Activated naive CD8-positive, alpha-beta T cell (primary cell): ENCODE results near the gene RGS3.

Experiments used
- H3K27ac Mint-ChIP-seq: one replicate; pipeline ENCODE4 v1.8.0; 2021; ENCODE audit warnings: mixed read lengths
- H3K27me3 Mint-ChIP-seq: one replicate; pipeline ENCODE4 v1.8.0; 2021; ENCODE audit warnings: mixed read lengths
- H3K36me3 Mint-ChIP-seq: one replicate; pipeline ENCODE4 v1.8.0; 2021; ENCODE audit warnings: mixed read lengths
- H3K4me1 Mint-ChIP-seq: one replicate; pipeline ENCODE4 v1.8.0; 2021; ENCODE audit warnings: low read depth, mixed read lengths
- H3K4me3 Mint-ChIP-seq: one replicate; pipeline ENCODE4 v1.8.0; 2021; ENCODE audit warnings: mild to moderate bottlenecking, mixed read lengths
- H3K9me3 Mint-ChIP-seq: one replicate; pipeline ENCODE4 v1.8.0; 2021; ENCODE audit warnings: low read depth, mixed read lengths

The RGS3 gene

GRCh38 chr9:113492343-113493202 is 29.0 kb downstream of the RGS3 start:
- Mint-ChIP-seq H3K4me3 (no peak overlapping the region), H3K36me3 (no peaks in the 10 kb centered on the region), H3K27me3 (no peaks in the 10 kb centered on the region), H3K9me3 (no peaks in the 10 kb centered on the region), H3K4me1 (peaks cover 18% of the 10 kb centered on the region), H3K27ac (no peak overlapping the region)

DNA sequence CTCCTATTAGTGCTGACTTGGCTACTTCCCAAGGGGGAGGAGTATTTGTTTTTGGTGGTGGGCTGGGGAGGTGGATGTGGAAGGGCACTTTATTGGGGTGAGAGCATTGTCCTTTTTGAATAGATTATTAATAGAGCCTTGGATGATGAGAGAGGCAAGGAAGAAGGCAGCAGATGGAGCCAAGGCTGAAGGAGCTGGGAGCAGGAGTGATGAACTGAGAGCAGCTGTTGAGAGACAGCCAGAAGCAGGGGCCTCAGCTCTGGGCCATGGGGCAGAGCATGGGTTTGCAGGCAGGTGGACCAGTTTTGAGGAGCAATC is 29.6 kb downstream of the RGS3 start:
- no peaks in the 10 kb centered on the region for H3K36me3 Mint-ChIP-seq
- peaks cover 17% of the 10 kb centered on the region for H3K4me1 Mint-ChIP-seq
- H3K27ac Mint-ChIP-seq, result no peak overlapping the region
- H3K9me3 Mint-ChIP-seq, result no peaks in the 10 kb centered on the region
- H3K27me3 Mint-ChIP-seq, result no peaks in the 10 kb centered on the region
- H3K4me3 Mint-ChIP-seq, result no peak overlapping the region

- H3K9me3 Mint-ChIP-seq, result no peaks in the 10 kb centered on the region
- no peak overlapping the region for H3K27ac Mint-ChIP-seq
- H3K36me3 Mint-ChIP-seq, result no peaks in the 10 kb centered on the region
- no peak overlapping the region for H3K4me3 Mint-ChIP-seq
- H3K4me1 Mint-ChIP-seq, result peaks cover 29% of the 10 kb centered on the region
- no peaks in the 10 kb centered on the region for H3K27me3 Mint-ChIP-seq
These were observed 32.0 kb downstream of the RGS3 start for GRCh38 chr9:113495526-113495925.

GRCh38 chr9:113497051-113497450 is 33.5 kb downstream of the RGS3 start:
- no peaks in the 10 kb centered on the region for H3K27me3 Mint-ChIP-seq
- no peaks in the 10 kb centered on the region for H3K9me3 Mint-ChIP-seq
- H3K36me3 Mint-ChIP-seq, result no peaks in the 10 kb centered on the region
- no peak overlapping the region for H3K27ac Mint-ChIP-seq
- peaks cover 33% of the 10 kb centered on the region for H3K4me1 Mint-ChIP-seq
- H3K4me3 Mint-ChIP-seq, result no peak overlapping the region

- no peak overlapping the region for H3K4me3 Mint-ChIP-seq
- H3K4me1 Mint-ChIP-seq, result peaks cover 29% of the 10 kb centered on the region
- H3K36me3 Mint-ChIP-seq, result no peaks in the 10 kb centered on the region
- H3K27ac Mint-ChIP-seq, result peak overlapping the region; percentile 75
- H3K27me3 Mint-ChIP-seq, result no peaks in the 10 kb centered on the region
- no peaks in the 10 kb centered on the region for H3K9me3 Mint-ChIP-seq
These were observed 35.8 kb downstream of the RGS3 start for GRCh38 chr9:113499153-113499875.

- H3K4me3 Mint-ChIP-seq, result no peak overlapping the region
- H3K9me3 Mint-ChIP-seq, result no peaks in the 10 kb centered on the region
- no peaks in the 10 kb centered on the region for H3K36me3 Mint-ChIP-seq
- H3K27me3 Mint-ChIP-seq, result no peaks in the 10 kb centered on the region
- H3K4me1 Mint-ChIP-seq, result peaks cover 28% of the 10 kb centered on the region
- peak overlapping the region; percentile 75 for H3K27ac Mint-ChIP-seq
These were observed 36.5 kb downstream of the RGS3 start for GRCh38 chr9:113499876-113500497.

GRCh38 chr9:113501129-113501686 is 37.7 kb downstream of the RGS3 start:
- H3K4me1 Mint-ChIP-seq, result peaks cover 25% of the 10 kb centered on the region
- no peak overlapping the region for H3K4me3 Mint-ChIP-seq
- H3K27ac Mint-ChIP-seq, result peak overlapping the region; percentile 46
- no peaks in the 10 kb centered on the region for H3K27me3 Mint-ChIP-seq
- H3K9me3 Mint-ChIP-seq, result no peaks in the 10 kb centered on the region
- no peaks in the 10 kb centered on the region for H3K36me3 Mint-ChIP-seq

GRCh38 chr9:113501852-113502251 is 38.3 kb downstream of the RGS3 start:
- no peaks in the 10 kb centered on the region for H3K9me3 Mint-ChIP-seq
- H3K36me3 Mint-ChIP-seq, result no peaks in the 10 kb centered on the region
- H3K4me1 Mint-ChIP-seq, result peaks cover 25% of the 10 kb centered on the region
- H3K27ac Mint-ChIP-seq, result no peak overlapping the region
- H3K27me3 Mint-ChIP-seq, result no peaks in the 10 kb centered on the region
- H3K4me3 Mint-ChIP-seq, result no peak overlapping the region

- Mint-ChIP-seq H3K4me3 (no peak overlapping the region), H3K27me3 (no peaks in the 10 kb centered on the region), H3K4me1 (peaks cover 25% of the 10 kb centered on the region), H3K9me3 (no peaks in the 10 kb centered on the region), H3K27ac (peak overlapping the region; percentile 22), H3K36me3 (no peaks in the 10 kb centered on the region)
These were observed 39.0 kb downstream of the RGS3 start for GRCh38 chr9:113502427-113503034.

DNA sequence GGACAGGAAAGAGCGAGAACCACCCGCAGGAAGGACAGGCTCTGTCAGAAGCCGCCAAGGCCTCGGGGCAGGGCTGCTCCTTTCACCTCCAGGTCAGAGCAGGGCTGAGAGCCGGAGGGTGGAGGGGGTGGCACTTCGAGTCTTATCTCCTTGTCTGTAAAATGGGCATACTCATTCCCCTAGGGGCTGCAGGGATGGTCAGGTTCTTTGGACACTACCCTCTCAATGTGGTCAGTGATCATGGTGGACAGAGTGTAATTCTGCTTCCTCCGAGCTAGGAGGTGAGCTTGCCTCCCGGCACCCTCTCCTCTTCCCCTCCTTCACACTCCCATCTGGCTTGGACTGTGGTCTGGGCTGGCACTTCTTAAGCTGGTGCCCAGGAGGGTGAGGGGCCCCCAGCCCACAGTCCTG is 39.6 kb downstream of the RGS3 start:
- H3K4me1 Mint-ChIP-seq, result peaks cover 25% of the 10 kb centered on the region
- no peaks in the 10 kb centered on the region for H3K9me3 Mint-ChIP-seq
- H3K36me3 Mint-ChIP-seq, result no peaks in the 10 kb centered on the region
- H3K4me3 Mint-ChIP-seq, result no peak overlapping the region
- peak overlapping the region; percentile 22 for H3K27ac Mint-ChIP-seq
- no peaks in the 10 kb centered on the region for H3K27me3 Mint-ChIP-seq

- Mint-ChIP-seq H3K27ac (no peak overlapping the region), H3K4me1 (peaks cover 25% of the 10 kb centered on the region), H3K27me3 (no peaks in the 10 kb centered on the region), H3K36me3 (no peaks in the 10 kb centered on the region), H3K9me3 (no peaks in the 10 kb centered on the region), H3K4me3 (no peak overlapping the region)
These were observed 40.2 kb downstream of the RGS3 start for GRCh38 chr9:113503613-113504211.

DNA sequence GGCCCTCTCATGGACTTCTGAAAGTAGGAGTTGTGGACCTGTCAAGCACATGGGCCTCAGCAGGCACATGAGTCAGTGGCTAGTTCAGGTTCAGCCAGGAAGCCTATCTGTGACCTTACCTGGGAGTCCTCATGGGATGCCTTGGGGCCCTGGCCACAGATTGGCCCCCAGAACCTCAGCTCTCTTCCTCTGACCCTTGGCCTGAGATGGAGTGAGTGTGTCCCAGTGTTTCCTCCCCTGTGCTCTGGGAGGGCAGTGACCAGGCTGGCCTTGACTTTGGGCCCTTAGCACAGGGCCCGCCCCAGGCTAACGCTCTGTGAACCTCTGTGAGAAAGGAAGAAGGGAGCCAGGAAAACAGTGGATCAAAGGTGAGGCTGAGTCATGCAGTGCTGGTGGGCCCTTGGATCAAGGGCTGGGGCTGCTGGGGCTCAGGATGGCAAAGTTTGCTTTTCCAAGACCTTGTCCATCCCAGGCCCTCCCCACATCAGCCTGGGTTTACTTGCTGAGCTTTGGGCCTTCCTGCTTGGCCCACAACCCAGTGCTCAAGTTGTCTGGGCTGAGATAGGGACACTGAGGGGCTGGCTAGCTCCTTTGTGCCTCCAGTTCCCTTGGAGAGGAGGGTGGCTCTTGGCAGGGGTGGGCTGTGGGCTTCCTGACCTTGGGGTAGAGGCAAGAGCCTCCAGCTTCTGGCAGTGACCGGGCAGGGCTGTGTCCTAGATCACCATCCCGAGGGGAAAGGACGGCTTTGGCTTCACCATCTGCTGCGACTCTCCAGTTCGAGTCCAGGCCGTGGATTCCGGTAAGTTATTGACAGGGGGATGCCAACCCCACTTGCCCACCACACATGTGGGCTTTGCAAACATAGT is 41.4 kb downstream of the RGS3 start:
- H3K9me3 Mint-ChIP-seq, result no peaks in the 10 kb centered on the region
- no peak overlapping the region for H3K27ac Mint-ChIP-seq
- no peaks in the 10 kb centered on the region for H3K27me3 Mint-ChIP-seq
- peaks cover 21% of the 10 kb centered on the region for H3K4me1 Mint-ChIP-seq
- no peak overlapping the region for H3K4me3 Mint-ChIP-seq
- no peaks in the 10 kb centered on the region for H3K36me3 Mint-ChIP-seq

GRCh38 chr9:113506090-113506589 is 42.6 kb downstream of the RGS3 start:
- H3K4me1 Mint-ChIP-seq, result peaks cover 28% of the 10 kb centered on the region
- no peak overlapping the region for H3K4me3 Mint-ChIP-seq
- H3K36me3 Mint-ChIP-seq, result no peaks in the 10 kb centered on the region
- no peaks in the 10 kb centered on the region for H3K9me3 Mint-ChIP-seq
- H3K27ac Mint-ChIP-seq, result no peak overlapping the region
- no peaks in the 10 kb centered on the region for H3K27me3 Mint-ChIP-seq
